Peyer's patch (tissue), 4 donors: Measurements from ENCODE around the gene TBC1D2B. TPM values are rescaled to one million over a fixed set of nuclear protein-coding genes. Genes with fewer than 3 reads are reported as not detected.
A peak's percentile ranks its signal among the peaks of the same experiment; 100 is the strongest.

Experiments used
- DNase-seq, 3 donors: peaks; one replicate each; pipeline ENCODE4 v3.0.0-alpha.2; 2017 to 2019
- H3K27ac ChIP-seq, 4 donors: fragments of 200-600 bp; sonication (generic); one replicate each; pipeline ENCODE4 v1.5.1; 2016 to 2019
- H3K27me3 ChIP-seq, 2 donors: fragments of 200-600 bp; sonication (generic); one replicate each; pipeline ENCODE4 v1.5.1; 2019
- H3K36me3 ChIP-seq, 3 donors: fragments of 200-600 bp; sonication (generic); one replicate each; pipeline ENCODE4 v1.5.1; 2016 to 2019
- H3K4me1 ChIP-seq, 4 donors: fragments of 200-600 bp; sonication (generic); one replicate each; pipeline ENCODE4 v1.5.1; 2016 to 2019
- H3K4me3 ChIP-seq, 4 donors: fragments of 200-600 bp; sonication (generic); 1 replicate in 3 of 4; 2 replicates in 1 of 4; pipeline ENCODE4 v1.5.1; 2016 to 2019; ENCODE audit warnings: mild to moderate bottlenecking in 1 of 4
- H3K9me3 ChIP-seq, 4 donors: fragments of 200-600 bp; sonication (generic); one replicate each; pipeline ENCODE4 v1.5.1; 2016 to 2019; ENCODE audit warnings: mild to moderate bottlenecking in 1 of 4
- POLR2A ChIP-seq, 2 donors: fragments of 450-650 bp; IDR thresholded peaks; one replicate each; pipeline ENCODE4 v1.5.1; 2017; ENCODE audit warnings: antibody characterized with exemption in 2 of 2, mild to moderate bottlenecking in 2 of 2, moderate library complexity in 2 of 2
- total RNA-seq, 4 donors: library from RNA; depleted of rRNA; stranded (reverse); fragments of >200 nt; gene quantifications; one replicate each; pipeline ENCODE4 v1.1.0, GENCODE V29; 2016
- TF ChIP-seq, protein P1 (sequence below), 6 experiments: fragments of 450-650 bp in 4 of 6; fragments of 200-600 bp in 2 of 6; sonication (generic) in 1 of 6; IDR thresholded peaks; one replicate each; pipeline ENCODE4 v1.5.1; 2017 to 2019; ENCODE audit warnings: antibody characterized with exemption in 6 of 6, mild to moderate bottlenecking in 3 of 6, moderate library complexity in 1 of 6

The TBC1D2B gene
- total RNA-seq, 4 donors from 2014 or later, result 52.9 to 94.9 (median 72.4) TPM

DNA sequence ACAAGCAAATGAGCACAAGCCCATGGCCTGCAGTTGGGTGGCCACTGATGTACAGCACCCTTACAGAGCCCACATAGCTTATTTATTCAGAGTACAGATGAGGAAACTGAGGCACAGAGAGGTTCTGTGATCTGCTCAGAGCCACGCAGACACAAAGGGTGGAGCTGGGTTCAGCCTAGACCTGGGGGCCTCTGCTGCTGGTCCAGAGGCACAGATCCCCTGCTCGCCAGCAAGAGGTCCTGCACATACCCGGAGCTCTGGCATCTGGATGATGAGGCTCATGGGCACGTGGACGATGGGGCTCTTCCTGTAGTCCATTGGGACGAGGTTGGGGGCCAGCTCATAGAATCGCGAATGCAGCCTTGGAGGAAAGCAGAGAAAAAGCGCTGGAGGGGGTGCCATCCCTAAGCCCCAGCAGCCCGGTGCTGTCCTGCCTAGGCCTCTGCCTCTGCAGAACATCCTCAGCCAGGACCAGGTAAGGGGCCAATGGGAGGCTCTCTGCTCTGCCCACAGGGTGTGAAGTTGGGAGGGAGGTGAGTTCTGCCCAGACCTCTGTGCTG, 33.5 kb upstream of the TBC1D2B start:
- no peak for TF ChIP-seq POLR2A (IDR thresholded peaks at IDR 0.05)
- TF ChIP-seq, protein P1, sequence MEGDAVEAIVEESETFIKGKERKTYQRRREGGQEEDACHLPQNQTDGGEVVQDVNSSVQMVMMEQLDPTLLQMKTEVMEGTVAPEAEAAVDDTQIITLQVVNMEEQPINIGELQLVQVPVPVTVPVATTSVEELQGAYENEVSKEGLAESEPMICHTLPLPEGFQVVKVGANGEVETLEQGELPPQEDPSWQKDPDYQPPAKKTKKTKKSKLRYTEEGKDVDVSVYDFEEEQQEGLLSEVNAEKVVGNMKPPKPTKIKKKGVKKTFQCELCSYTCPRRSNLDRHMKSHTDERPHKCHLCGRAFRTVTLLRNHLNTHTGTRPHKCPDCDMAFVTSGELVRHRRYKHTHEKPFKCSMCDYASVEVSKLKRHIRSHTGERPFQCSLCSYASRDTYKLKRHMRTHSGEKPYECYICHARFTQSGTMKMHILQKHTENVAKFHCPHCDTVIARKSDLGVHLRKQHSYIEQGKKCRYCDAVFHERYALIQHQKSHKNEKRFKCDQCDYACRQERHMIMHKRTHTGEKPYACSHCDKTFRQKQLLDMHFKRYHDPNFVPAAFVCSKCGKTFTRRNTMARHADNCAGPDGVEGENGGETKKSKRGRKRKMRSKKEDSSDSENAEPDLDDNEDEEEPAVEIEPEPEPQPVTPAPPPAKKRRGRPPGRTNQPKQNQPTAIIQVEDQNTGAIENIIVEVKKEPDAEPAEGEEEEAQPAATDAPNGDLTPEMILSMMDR (IDR thresholded peaks at IDR 0.05), result no peak

DNA sequence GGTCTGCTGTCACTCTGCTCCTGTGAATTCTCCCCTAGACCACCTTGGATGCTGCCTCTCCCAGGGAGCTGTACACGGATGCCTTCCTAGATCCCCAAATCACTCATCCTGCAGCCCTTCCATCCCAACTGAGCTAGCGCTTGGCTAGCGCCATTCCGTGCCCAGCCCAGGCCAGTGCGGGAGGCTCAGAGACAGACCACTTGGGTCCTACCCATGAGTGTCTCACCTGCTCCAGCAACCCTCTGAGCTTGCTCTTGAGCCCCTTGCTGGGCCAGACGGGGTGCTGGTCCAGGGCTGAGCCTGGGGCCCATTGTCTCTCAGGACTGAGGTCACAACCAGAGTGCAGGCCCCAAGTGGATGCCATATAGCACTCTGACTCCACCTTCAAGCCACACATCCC, 32.6 kb upstream of the TBC1D2B start:
- no peak overlapping the region for H3K27ac ChIP-seq
- no peaks in the 10 kb centered on the region for H3K27me3 ChIP-seq
- no peaks in the 10 kb centered on the region for H3K36me3 ChIP-seq
- H3K4me1 ChIP-seq, result no peaks in the 10 kb centered on the region
- no peaks in the 10 kb centered on the region for H3K9me3 ChIP-seq
- no peak overlapping the region for H3K4me3 ChIP-seq
- TF ChIP-seq, protein P1 (IDR thresholded peaks at IDR 0.05), result no peak
- TF ChIP-seq POLR2A (IDR thresholded peaks at IDR 0.05), result no peak
- DNase-seq, result peak in 1 of 3 donors; percentile 42

More for the DNA sequence above, 33.5 kb upstream of the TBC1D2B start:
- DNase-seq, result peak in 1 of 3 donors; percentile 43
- Histone ChIP-seq H3K36me3 (no peaks in the 10 kb centered on the region), H3K27ac (no peak overlapping the region), H3K4me1 (no peaks in the 10 kb centered on the region), H3K9me3 (no peaks in the 10 kb centered on the region), H3K27me3 (no peaks in the 10 kb centered on the region), H3K4me3 (no peak overlapping the region)

DNA sequence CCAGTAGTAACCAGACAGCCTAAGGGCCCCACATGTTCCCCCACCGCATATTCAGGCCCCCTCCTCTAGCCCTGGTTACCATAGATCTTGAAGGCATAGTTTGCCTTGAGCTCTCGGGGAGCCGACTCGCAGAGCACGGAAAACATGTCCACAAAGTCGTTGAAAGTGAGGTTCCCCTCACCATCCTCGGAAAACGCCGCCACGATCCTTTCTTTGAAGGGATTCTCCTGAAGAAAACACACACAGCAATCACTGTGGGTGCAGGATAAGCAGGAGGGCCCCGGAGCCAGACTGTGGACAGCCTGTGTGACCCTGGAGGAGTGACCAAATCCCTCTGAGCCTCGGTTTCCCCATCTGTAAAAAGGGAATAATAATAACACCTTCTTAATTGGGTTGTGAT, 31.6 kb upstream of the TBC1D2B start:
- TF ChIP-seq, protein P1 (IDR thresholded peaks at IDR 0.05), result no peak
- Histone ChIP-seq H3K27ac (no peak overlapping the region), H3K36me3 (no peaks in the 10 kb centered on the region), H3K27me3 (no peaks in the 10 kb centered on the region), H3K4me1 (peaks cover 0 to 5% (median 0%) of the 10 kb centered on the region in 4 donors), H3K4me3 (no peak overlapping the region), H3K9me3 (no peaks in the 10 kb centered on the region)
- peak in 1 of 3 donors; percentile 34 for DNase-seq

DNA sequence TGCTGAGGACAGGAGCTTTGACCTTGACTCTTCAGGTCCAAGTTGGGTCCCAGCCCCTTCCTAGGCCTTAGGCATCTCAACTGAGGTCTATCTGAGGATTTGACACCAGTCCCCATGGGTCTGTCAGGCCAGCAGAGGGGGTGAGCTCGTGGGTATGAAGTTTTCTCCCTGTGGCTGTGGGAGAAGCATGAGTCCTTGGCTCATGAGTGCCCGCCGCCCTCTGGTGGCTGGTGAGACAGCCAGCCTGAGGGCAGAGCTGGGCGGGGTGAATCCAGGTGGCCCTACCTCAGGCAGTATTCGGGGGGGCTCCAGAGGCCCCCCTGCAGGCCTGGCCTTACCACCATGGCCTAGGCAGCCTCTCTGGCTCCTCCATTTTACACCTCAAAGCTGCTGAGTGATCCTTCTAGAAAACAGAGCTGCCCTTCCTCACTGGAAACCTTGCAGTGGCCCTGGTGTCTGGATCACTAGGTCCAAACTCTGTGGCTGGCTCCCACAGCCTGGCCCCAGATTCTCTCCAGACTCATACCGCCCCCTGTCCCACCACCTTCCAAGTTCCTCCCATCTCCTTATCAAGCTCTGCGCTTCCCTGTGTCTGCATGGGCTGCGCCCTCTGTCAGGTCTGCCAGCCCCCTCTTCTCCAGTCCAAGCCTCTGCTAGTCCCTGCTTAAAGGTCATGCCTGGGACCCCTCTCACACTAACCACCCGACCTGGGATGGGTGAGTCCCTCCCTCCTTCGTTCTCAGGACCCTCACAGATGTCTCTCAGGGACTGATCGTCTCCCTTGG, 31.0 kb upstream of the TBC1D2B start:
- no peak overlapping the region for H3K4me3 ChIP-seq
- peak; percentile 86 to 93 (median 89) for DNase-seq
- no peak for TF ChIP-seq POLR2A (IDR thresholded peaks at IDR 0.05)
- TF ChIP-seq, protein P1 (IDR thresholded peaks at IDR 0.05), result peak; percentile 91 to 97 (median 96)
- no peaks in the 10 kb centered on the region for H3K9me3 ChIP-seq
- no peaks in the 10 kb centered on the region for H3K27me3 ChIP-seq
- H3K4me1 ChIP-seq, result peaks cover 0 to 11% (median 2%) of the 10 kb centered on the region in 4 donors
- no peaks in the 10 kb centered on the region for H3K36me3 ChIP-seq
- H3K27ac ChIP-seq, result no peak overlapping the region

DNA sequence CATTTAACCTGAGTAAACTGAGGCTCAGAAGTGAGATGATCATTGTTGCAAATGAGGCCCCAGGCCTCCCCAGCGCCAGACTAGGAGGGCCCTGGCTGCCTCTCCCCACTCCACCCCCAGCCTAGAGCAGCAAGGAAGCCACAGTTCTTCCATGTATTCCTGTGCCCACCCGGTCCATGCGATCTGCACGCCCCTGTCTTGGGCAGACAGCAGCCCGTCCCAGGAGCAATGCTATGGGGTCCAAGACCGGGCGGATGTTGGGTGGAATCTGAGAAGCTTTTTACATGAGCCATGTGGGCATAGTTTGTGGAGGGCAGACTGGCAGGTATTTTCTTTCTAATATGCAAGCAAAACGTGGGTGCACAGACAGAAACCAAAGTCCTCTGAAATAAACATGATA, 30.0 kb upstream of the TBC1D2B start:
- Histone ChIP-seq H3K27me3 (no peaks in the 10 kb centered on the region), H3K9me3 (no peaks in the 10 kb centered on the region), H3K36me3 (no peaks in the 10 kb centered on the region), H3K27ac (no peak overlapping the region), H3K4me3 (no peak overlapping the region), H3K4me1 (peaks cover 0 to 18% (median 8%) of the 10 kb centered on the region in 4 donors)
- peak in 1 of 3 donors; percentile 45 for DNase-seq
- TF ChIP-seq, protein P1 (IDR thresholded peaks at IDR 0.05), result no peak
- TF ChIP-seq POLR2A (IDR thresholded peaks at IDR 0.05), result no peak
